IMR-90 (cell line): ENCODE results near the gene TBC1D16. TPM values are rescaled to one million over a fixed set of nuclear protein-coding genes. Genes with fewer than 3 reads are reported as not detected.
A peak's percentile ranks its signal among the peaks of the same experiment; 100 is the strongest.

Source experiments
- ATAC-seq: fragments of 200-7000 bp; cut with Tn5 transposase; 2 replicates; pipeline ENCODE4 v1.9.1; 2020; ENCODE audit warnings: low read depth, mild to moderate bottlenecking, moderate library complexity
- BruUV-seq: library from RNA; stranded (reverse); fragments of 400-500 nt; replicated peaks from 2 replicates; lab custom pipeline; 2021; lab: Mats Ljungman, UMichigan
- CTCF ChIA-PET: fragments of 300-600 bp; formaldehyde crosslinking; extraction: SDS; loops from one replicate; lab custom pipeline; 2021; ENCODE audit warnings: antibody characterized with exemption; lab: Yijun Ruan, JAX
- POLR2A ChIA-PET: fragments of 300-600 bp; sonication (Branson Sonifier 250); formaldehyde crosslinking; loops from one replicate; lab custom pipeline; 2022; ENCODE audit warnings: antibody characterized with exemption; ENCODE audit not compliant: unreplicated experiment; lab: Charles Lee
- DNase-seq: peaks from one replicate; pipeline ENCODE4 v3.0.0; 2013
- H2AFZ ChIP-seq: replicated peaks from 2 replicates; pipeline ENCODE3; 2013; ENCODE audit warnings: low read length, mild to moderate bottlenecking; ENCODE audit not compliant: poor library complexity
- H2AK5ac ChIP-seq: 2 replicates; pipeline ENCODE4 v1.6.1; 2013; ENCODE audit warnings: low read depth, low read length, inconsistent platforms
- H2AK9ac ChIP-seq: replicated peaks from 2 replicates; pipeline ENCODE3; 2013; ENCODE audit warnings: mild to moderate bottlenecking, low read depth, low read length, moderate library complexity; ENCODE audit not compliant: poor library complexity
- H2BK120ac ChIP-seq: 2 replicates; pipeline ENCODE4 v1.6.1; 2013; ENCODE audit warnings: low read depth, low read length, inconsistent platforms
- H2BK15ac ChIP-seq: 3 replicates; pipeline ENCODE4 v1.6.1; 2013; ENCODE audit warnings: low read depth, low read length, inconsistent platforms
- H2BK20ac ChIP-seq: 2 replicates; pipeline ENCODE4 v1.6.1; 2013; ENCODE audit warnings: low read depth, mild to moderate bottlenecking, inconsistent platforms, low read length, moderate library complexity
- H2BK5ac ChIP-seq: 2 replicates; pipeline ENCODE4 v1.6.1; 2013; ENCODE audit warnings: mild to moderate bottlenecking, low read depth, low read length, inconsistent platforms; ENCODE audit not compliant: poor library complexity, severe bottlenecking
- H3K14ac ChIP-seq: replicated peaks from 2 replicates; pipeline ENCODE4 v1.6.1; 2013; ENCODE audit warnings: low read depth, low read length, inconsistent platforms
- H3K18ac ChIP-seq: 2 replicates; pipeline ENCODE4 v1.6.1; 2013; ENCODE audit warnings: low read depth, low read length, control low read depth
- H3K23ac ChIP-seq: 2 replicates; pipeline ENCODE4 v1.6.1; 2013; ENCODE audit warnings: low read depth, low read length, inconsistent platforms
- H3K27ac ChIP-seq: 2 replicates; pipeline ENCODE4 v1.5.1; 2013; ENCODE audit warnings: mild to moderate bottlenecking, control low read depth, low read length; ENCODE audit not compliant: insufficient read depth
- H3K27me3 ChIP-seq: 2 replicates; pipeline ENCODE4 v1.6.1; 2013; ENCODE audit warnings: low read length; ENCODE audit not compliant: control insufficient read depth, insufficient read depth
- H3K36me3 ChIP-seq: 2 replicates; pipeline ENCODE4 v1.6.1; 2013; ENCODE audit warnings: low read length, mixed read lengths; ENCODE audit not compliant: control insufficient read depth, insufficient read depth
- H3K4ac ChIP-seq: 2 replicates; pipeline ENCODE4 v1.6.1; 2013; ENCODE audit warnings: low read depth, low read length, inconsistent platforms
- H3K4me1 ChIP-seq: 2 replicates; pipeline ENCODE4 v1.6.1; 2013; ENCODE audit warnings: low read length, mixed read lengths; ENCODE audit not compliant: control insufficient read depth, insufficient read depth
- H3K4me2 ChIP-seq: 2 replicates; pipeline ENCODE4 v1.6.1; 2013; ENCODE audit warnings: low read depth, mild to moderate bottlenecking, control low read depth, low read length, moderate library complexity
- H3K4me3 ChIP-seq: 2 replicates; pipeline ENCODE4 v1.5.1; 2013; ENCODE audit warnings: low read depth, mild to moderate bottlenecking, control low read depth, low read length, moderate library complexity; ENCODE audit not compliant: insufficient read depth
- H3K56ac ChIP-seq: 2 replicates; pipeline ENCODE4 v1.6.1; 2013; ENCODE audit warnings: low read length, inconsistent platforms; ENCODE audit not compliant: insufficient read depth; ENCODE audit errors: extremely low read depth
- H3K79me1 ChIP-seq, 2 experiments: 2 replicates each; pipeline ENCODE4 v1.6.1; 2013; ENCODE audit warnings: low read length in 2 of 2, inconsistent platforms in 1 of 2, low read depth in 1 of 2
- H3K9ac ChIP-seq: 2 replicates; pipeline ENCODE4 v1.6.1; 2013; ENCODE audit warnings: low read depth, low read length, control low read depth
- H3K9me1 ChIP-seq: 2 replicates; pipeline ENCODE4 v1.6.1; 2013; ENCODE audit warnings: low read length, inconsistent platforms; ENCODE audit not compliant: insufficient read depth
- H3K9me3 ChIP-seq: 2 replicates; pipeline ENCODE4 v1.6.1; 2013; ENCODE audit warnings: low read length; ENCODE audit not compliant: control insufficient read depth, insufficient read depth
- H4K20me1 ChIP-seq: 2 replicates; pipeline ENCODE4 v1.6.1; 2013; ENCODE audit warnings: low read length, inconsistent platforms; ENCODE audit not compliant: insufficient read depth
- H4K5ac ChIP-seq: 2 replicates; pipeline ENCODE4 v1.6.1; 2013; ENCODE audit warnings: mild to moderate bottlenecking, low read depth, low read length, control low read depth
- H4K8ac ChIP-seq, 2 experiments: 2 replicates each; pipeline ENCODE4 v1.6.1; 2013; ENCODE audit warnings: low read depth in 2 of 2, low read length in 2 of 2, control low read depth in 1 of 2, inconsistent platforms in 1 of 2
- H4K91ac ChIP-seq: 2 replicates; pipeline ENCODE4 v1.6.1; 2013; ENCODE audit warnings: low read depth, low read length, inconsistent platforms; ENCODE audit not compliant: insufficient read depth
- BHLHE40 ChIP-seq: fragments of 150-350 bp; IDR thresholded peaks from 2 replicates; pipeline ENCODE4 v1.6.1; 2016; ENCODE audit warnings: mild to moderate bottlenecking, low read depth, low read length
- CEBPB ChIP-seq: IDR thresholded peaks from 2 replicates; pipeline ENCODE4 v1.6.1; 2012; ENCODE audit warnings: low read depth, low read length, improper control_type of control experiment
- CHD1 ChIP-seq: IDR thresholded peaks from 2 replicates; pipeline ENCODE4 v1.6.1; 2012; ENCODE audit warnings: low read depth, low read length, improper control_type of control experiment
- FOS ChIP-seq: fragments of 150-350 bp; IDR thresholded peaks from 2 replicates; pipeline ENCODE4 v1.6.1; 2016; ENCODE audit warnings: low read depth, low read length
- MAFK ChIP-seq: IDR thresholded peaks from 2 replicates; pipeline ENCODE4 v1.6.1; 2012; ENCODE audit warnings: low read depth, low read length, improper control_type of control experiment
- MAZ ChIP-seq: IDR thresholded peaks from 2 replicates; pipeline ENCODE4 v1.6.1; 2012; ENCODE audit warnings: low read depth, mild to moderate bottlenecking, low read length, improper control_type of control experiment, moderate library complexity, borderline replicate concordance
- MXI1 ChIP-seq: IDR thresholded peaks from 2 replicates; pipeline ENCODE4 v1.6.1; 2012; ENCODE audit warnings: low read depth, mild to moderate bottlenecking, low read length, moderate library complexity, borderline replicate concordance
- NFE2L2 ChIP-seq: fragments of 150-350 bp; IDR thresholded peaks from 2 replicates; pipeline ENCODE4 v1.6.1; 2016; ENCODE audit warnings: low read depth, mild to moderate bottlenecking, low read length
- POLR2A ChIP-seq: IDR thresholded peaks from 2 replicates; pipeline ENCODE4 v1.6.1; 2012; ENCODE audit warnings: mild to moderate bottlenecking, low read depth, low read length
- RAD21 ChIP-seq: IDR thresholded peaks from 2 replicates; pipeline ENCODE4 v1.6.1; 2012; ENCODE audit warnings: low read length, improper control_type of control experiment
- RCOR1 ChIP-seq: IDR thresholded peaks from 2 replicates; pipeline ENCODE4 v1.6.1; 2012; ENCODE audit warnings: mild to moderate bottlenecking, low read length, improper control_type of control experiment; ENCODE audit not compliant: insufficient replicate concordance
- RFX5 ChIP-seq: IDR thresholded peaks from 2 replicates; pipeline ENCODE4 v1.8.0; 2012; ENCODE audit warnings: low read depth, mild to moderate bottlenecking, low read length, moderate library complexity
- SMC3 ChIP-seq: fragments of 150-350 bp; IDR thresholded peaks from 2 replicates; pipeline ENCODE4 v1.6.1; 2016; ENCODE audit warnings: low read depth, mild to moderate bottlenecking, antibody characterized with exemption, low read length, moderate library complexity
- WGBS, 2 experiments: methylation state at CpG; one replicate each; pipeline versions ENCODE4 v1.1.5 to v1.1.7; 2013; ENCODE audit warnings: missing lambda C conversion rate in 2 of 2; ENCODE audit not compliant: insufficient read length in 1 of 2; ENCODE audit errors: extremely low coverage in 2 of 2; 5-methylcytosine and 5-hydroxymethylcytosine counted together
- dilution Hi-C: fragments of 300-500 bp; cut with HindIII; formaldehyde crosslinking; loops from one replicate; pipeline ENCODE4 v1.14.3; 2018; ENCODE audit warnings: low sequenced_read_pairs; ENCODE audit not compliant: unreplicated experiment
- in situ Hi-C: fragments of 300-500 bp; cut with MboI; formaldehyde crosslinking; loops from 3 replicates; pipeline ENCODE4 v1.14.3; 2019; ENCODE audit warnings: low sequenced_read_pairs, inconsistent platforms, mixed read lengths
- intact Hi-C: fragments of 100-400 bp; cut with micrococcal nuclease; formaldehyde crosslinking; loops from 2 replicates; pipeline ENCODE4 v1.10.0; 2022
- polyA plus RNA-seq, 3 experiments: library from polyadenylated mRNA; depleted of rRNA; stranded (reverse); fragments of >200 nt; gene quantifications; 2 replicates each; pipeline ENCODE4 v1.2.3, GENCODE V29; 2012; ENCODE audit warnings: low replicate concordance in 1 of 3
- total RNA-seq: library from RNA; depleted of rRNA; stranded (reverse); fragments of >200 nt; gene quantifications from 2 replicates; pipeline ENCODE4 v1.2.3, GENCODE V29; 2012
- TF ChIP-seq, protein P1 (sequence below): fragments of 150-350 bp; IDR thresholded peaks from 2 replicates; pipeline ENCODE4 v1.6.1; 2016; ENCODE audit warnings: low read depth, mild to moderate bottlenecking, low read length, moderate library complexity, borderline replicate concordance
- TF ChIP-seq, protein P2 (sequence below): fragments of 150-350 bp; IDR thresholded peaks from 2 replicates; pipeline ENCODE4 v1.6.1; 2017; ENCODE audit warnings: mild to moderate bottlenecking, antibody characterized with exemption, low read length, low read depth
- TF ChIP-seq, protein P3 (sequence below): conservative IDR thresholded peaks from 2 replicates; pipeline ENCODE4 v1.5.1; 2012; ENCODE audit warnings: mild to moderate bottlenecking, low read depth, low read length, improper control_type of control experiment

Gene TBC1D16
- total and polyA plus RNA-seq, 2 of the 4 experiments (the other 2 are of a cell fraction): 10.1 to 16.7 TPM

DNA sequence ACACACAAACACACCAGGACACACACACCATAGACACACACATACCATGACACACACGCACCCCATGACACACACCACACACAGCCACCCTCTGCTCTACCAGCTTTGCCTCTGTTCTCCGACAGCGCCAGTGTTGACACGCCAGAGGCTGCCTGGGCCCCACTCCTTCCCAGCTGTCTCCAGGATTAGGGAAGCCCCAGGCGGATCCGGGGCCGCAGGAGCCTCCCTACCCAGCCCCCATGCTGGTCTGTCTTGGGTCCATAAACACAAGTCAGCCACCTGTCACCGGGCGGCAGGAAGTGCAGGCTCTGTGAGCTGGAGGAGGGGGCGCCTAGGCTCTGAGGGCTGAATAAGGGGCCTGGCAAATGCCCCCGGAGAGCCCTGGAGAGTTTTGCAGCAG lies 10.5 kb downstream of the TBC1D16 start:
- in situ Hi-C loops (no loop called here), dilution Hi-C loops (no loop called here), intact Hi-C loops (no loop called here)
- peak overlapping the region; percentile 88 for H2BK5ac ChIP-seq
- H2BK120ac ChIP-seq: no peak overlapping the region
- peak overlapping the region; percentile 83; the same call in 1 of the 2 replicates for H2AK5ac ChIP-seq
- H2BK20ac ChIP-seq: no peak overlapping the region
- BruUV-seq: no TSS peak
- no peak overlapping the region for H2AFZ ChIP-seq
- no peaks in the 10 kb centered on the region for H3K36me3 ChIP-seq
- no peak overlapping the region for H4K8ac ChIP-seq
- peaks cover 37% of the 10 kb centered on the region for H3K9me1 ChIP-seq
- 100% methylated on average over 1 of the region's 11 CpGs; no CpG with 5 or more reads in 1 of the 2 experiments for WGBS, 2 experiments
- H3K9ac ChIP-seq: no peak overlapping the region
- no peak for ATAC-seq
- H3K27ac ChIP-seq: no peak overlapping the region
- H4K5ac ChIP-seq: no peak overlapping the region
- H3K23ac ChIP-seq: peak overlapping the region; percentile 67; the same call in 1 of the 2 replicates
- H2BK15ac ChIP-seq: no peak overlapping the region
- H4K91ac ChIP-seq: no peak overlapping the region
- no peak overlapping the region for H3K18ac ChIP-seq
- no peak for TF ChIP-seq CEBPB
- TF ChIP-seq, protein P1, sequence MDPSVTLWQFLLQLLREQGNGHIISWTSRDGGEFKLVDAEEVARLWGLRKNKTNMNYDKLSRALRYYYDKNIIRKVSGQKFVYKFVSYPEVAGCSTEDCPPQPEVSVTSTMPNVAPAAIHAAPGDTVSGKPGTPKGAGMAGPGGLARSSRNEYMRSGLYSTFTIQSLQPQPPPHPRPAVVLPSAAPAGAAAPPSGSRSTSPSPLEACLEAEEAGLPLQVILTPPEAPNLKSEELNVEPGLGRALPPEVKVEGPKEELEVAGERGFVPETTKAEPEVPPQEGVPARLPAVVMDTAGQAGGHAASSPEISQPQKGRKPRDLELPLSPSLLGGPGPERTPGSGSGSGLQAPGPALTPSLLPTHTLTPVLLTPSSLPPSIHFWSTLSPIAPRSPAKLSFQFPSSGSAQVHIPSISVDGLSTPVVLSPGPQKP: no peak
- TF ChIP-seq MAZ: no peak
- TF ChIP-seq, protein P2, sequence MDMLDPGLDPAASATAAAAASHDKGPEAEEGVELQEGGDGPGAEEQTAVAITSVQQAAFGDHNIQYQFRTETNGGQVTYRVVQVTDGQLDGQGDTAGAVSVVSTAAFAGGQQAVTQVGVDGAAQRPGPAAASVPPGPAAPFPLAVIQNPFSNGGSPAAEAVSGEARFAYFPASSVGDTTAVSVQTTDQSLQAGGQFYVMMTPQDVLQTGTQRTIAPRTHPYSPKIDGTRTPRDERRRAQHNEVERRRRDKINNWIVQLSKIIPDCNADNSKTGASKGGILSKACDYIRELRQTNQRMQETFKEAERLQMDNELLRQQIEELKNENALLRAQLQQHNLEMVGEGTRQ: no peak
- no peak for TF ChIP-seq CHD1
- TF ChIP-seq RFX5: no peak
- no peak for TF ChIP-seq MAFK
- no peak for TF ChIP-seq BHLHE40
- no peak for TF ChIP-seq NFE2L2
- TF ChIP-seq FOS: no peak
- TF ChIP-seq SMC3: no peak
- no peak for TF ChIP-seq MXI1
- no peak for TF ChIP-seq RCOR1
- TF ChIP-seq, protein P3, sequence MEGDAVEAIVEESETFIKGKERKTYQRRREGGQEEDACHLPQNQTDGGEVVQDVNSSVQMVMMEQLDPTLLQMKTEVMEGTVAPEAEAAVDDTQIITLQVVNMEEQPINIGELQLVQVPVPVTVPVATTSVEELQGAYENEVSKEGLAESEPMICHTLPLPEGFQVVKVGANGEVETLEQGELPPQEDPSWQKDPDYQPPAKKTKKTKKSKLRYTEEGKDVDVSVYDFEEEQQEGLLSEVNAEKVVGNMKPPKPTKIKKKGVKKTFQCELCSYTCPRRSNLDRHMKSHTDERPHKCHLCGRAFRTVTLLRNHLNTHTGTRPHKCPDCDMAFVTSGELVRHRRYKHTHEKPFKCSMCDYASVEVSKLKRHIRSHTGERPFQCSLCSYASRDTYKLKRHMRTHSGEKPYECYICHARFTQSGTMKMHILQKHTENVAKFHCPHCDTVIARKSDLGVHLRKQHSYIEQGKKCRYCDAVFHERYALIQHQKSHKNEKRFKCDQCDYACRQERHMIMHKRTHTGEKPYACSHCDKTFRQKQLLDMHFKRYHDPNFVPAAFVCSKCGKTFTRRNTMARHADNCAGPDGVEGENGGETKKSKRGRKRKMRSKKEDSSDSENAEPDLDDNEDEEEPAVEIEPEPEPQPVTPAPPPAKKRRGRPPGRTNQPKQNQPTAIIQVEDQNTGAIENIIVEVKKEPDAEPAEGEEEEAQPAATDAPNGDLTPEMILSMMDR: no peak
- TF ChIP-seq RAD21: no peak
- TF ChIP-seq POLR2A: no peak
- H3K4me1 ChIP-seq: peaks cover 22% of the 10 kb centered on the region
- H3K4ac ChIP-seq: no peak overlapping the region
- no peak for DNase-seq
- peaks cover 49 to 71% of the 10 kb centered on the region in 2 experiments for H3K79me1 ChIP-seq
- H3K4me3 ChIP-seq: no peak overlapping the region
- no peaks in the 10 kb centered on the region for H3K9me3 ChIP-seq
- H3K56ac ChIP-seq: no peak overlapping the region
- no peak overlapping the region for H2AK9ac ChIP-seq
- H3K14ac ChIP-seq: peak overlapping the region; percentile 67; the same call in 1 of the 2 replicates
- peaks cover 66% of the 10 kb centered on the region for H4K20me1 ChIP-seq
- H3K27me3 ChIP-seq: no peaks in the 10 kb centered on the region
- CTCF ChIA-PET: no interaction called here
- POLR2A ChIA-PET: no interaction called here
- no peak overlapping the region for H3K4me2 ChIP-seq
